Activated T-helper 1 cell treated with anti-CD3 and anti-CD28 coated beads, Interleukin-12 subunit alpha, Interleukin-12 subunit beta, Interleukin-2, Interleukin-4 antibody, amounts not matched to agents 30 ng/mL and 10 ng/mL and 1 ng/mL, durations not matched to agents 14 hours and 24 hours and 36 hours (primary cell): ENCODE results near the gene ATP2B3. TPM values are rescaled to one million over a fixed set of nuclear protein-coding genes. Genes with fewer than 3 reads are reported as not detected.

ENCODE experiments used
- DNase-seq: peaks from one replicate; pipeline ENCODE4 v3.0.0; 2021; ENCODE audit warnings: low spot score
- H3K27ac Mint-ChIP-seq: one replicate; pipeline ENCODE4 v1.8.0; 2021; ENCODE audit warnings: mild to moderate bottlenecking, mixed read lengths
- H3K27me3 Mint-ChIP-seq: one replicate; pipeline ENCODE4 v1.8.0; 2022; ENCODE audit warnings: mild to moderate bottlenecking, moderate library complexity, mixed read lengths; ENCODE audit not compliant: insufficient read depth
- H3K36me3 Mint-ChIP-seq: one replicate; pipeline ENCODE4 v1.8.0; 2021; ENCODE audit warnings: low read depth, mixed read lengths
- H3K4me1 Mint-ChIP-seq: one replicate; pipeline ENCODE4 v1.8.0; 2021; ENCODE audit warnings: low read depth, mixed read lengths
- H3K4me3 Mint-ChIP-seq: one replicate; pipeline ENCODE4 v1.8.0; 2021; ENCODE audit warnings: mild to moderate bottlenecking, moderate library complexity, mixed read lengths
- H3K9me3 Mint-ChIP-seq: one replicate; pipeline ENCODE4 v1.8.0; 2021; ENCODE audit warnings: mixed read lengths
- intact Hi-C: fragments of 100-400 bp; cut with micrococcal nuclease; formaldehyde crosslinking; loops from one replicate; pipeline ENCODE4 v1.15.1; 2024
- total RNA-seq: library from RNA; stranded (reverse); gene quantifications from 2 replicates; pipeline ENCODE4 v1.2.3, GENCODE V29; 2022

The ATP2B3 gene
- total RNA-seq, 1 donor from 2014 or later: 0.05 TPM

DNA sequence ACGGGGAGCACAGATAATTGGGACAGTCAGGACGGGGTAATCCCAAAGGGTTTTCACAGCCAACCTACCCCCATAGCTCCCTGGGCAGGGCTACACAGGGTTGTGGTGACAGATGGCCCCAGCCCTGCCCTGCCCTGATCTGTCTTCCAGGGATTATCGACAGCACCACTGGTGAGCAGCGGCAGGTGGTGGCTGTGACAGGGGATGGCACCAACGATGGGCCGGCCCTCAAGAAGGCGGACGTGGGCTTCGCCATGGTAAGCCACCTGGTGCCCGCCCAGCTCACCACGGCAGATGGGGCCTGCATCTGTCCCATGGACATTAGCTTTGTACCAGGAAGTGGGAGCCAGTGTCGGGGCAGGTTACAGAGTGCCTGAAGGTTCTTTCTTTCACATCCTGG, 39.3 kb downstream of the ATP2B3 start:
- Mint-ChIP-seq H3K36me3 (no peaks in the 10 kb centered on the region), H3K9me3 (no peaks in the 10 kb centered on the region), H3K4me3 (no peak overlapping the region), H3K27ac (no peak overlapping the region), H3K27me3 (peaks cover 1% of the 10 kb centered on the region), H3K4me1 (no peaks in the 10 kb centered on the region)
- DNase-seq: no peak
- intact Hi-C loops: no loop called here

- H3K27me3 Mint-ChIP-seq: peaks cover 1% of the 10 kb centered on the region
- H3K4me1 Mint-ChIP-seq: no peaks in the 10 kb centered on the region
- no peaks in the 10 kb centered on the region for H3K9me3 Mint-ChIP-seq
- no peak for DNase-seq
- H3K4me3 Mint-ChIP-seq: no peak overlapping the region
- H3K36me3 Mint-ChIP-seq: no peaks in the 10 kb centered on the region
- intact Hi-C loops: no loop called here
- no peak overlapping the region for H3K27ac Mint-ChIP-seq
Measured at GRCh38 chrX:153557618-153558355, 40.3 kb downstream of the ATP2B3 start.

- no peak for DNase-seq
- H3K36me3 Mint-ChIP-seq: no peaks in the 10 kb centered on the region
- peaks cover 3% of the 10 kb centered on the region for H3K27me3 Mint-ChIP-seq
- H3K9me3 Mint-ChIP-seq: no peaks in the 10 kb centered on the region
- intact Hi-C loops: no loop called here
- H3K4me3 Mint-ChIP-seq: no peak overlapping the region
- no peak overlapping the region for H3K27ac Mint-ChIP-seq
- no peaks in the 10 kb centered on the region for H3K4me1 Mint-ChIP-seq
Measured at GRCh38 chrX:153560000-153560399, 42.6 kb downstream of the ATP2B3 start.

- no peaks in the 10 kb centered on the region for H3K9me3 Mint-ChIP-seq
- no peak overlapping the region for H3K27ac Mint-ChIP-seq
- H3K36me3 Mint-ChIP-seq: no peaks in the 10 kb centered on the region
- no peak for DNase-seq
- intact Hi-C loops: no loop called here
- no peaks in the 10 kb centered on the region for H3K4me1 Mint-ChIP-seq
- peaks cover 3% of the 10 kb centered on the region for H3K27me3 Mint-ChIP-seq
- no peak overlapping the region for H3K4me3 Mint-ChIP-seq
Measured at GRCh38 chrX:153560466-153560865, 43.0 kb downstream of the ATP2B3 start.

- intact Hi-C loops: no loop called here
- H3K27ac Mint-ChIP-seq: no peak overlapping the region
- no peaks in the 10 kb centered on the region for H3K9me3 Mint-ChIP-seq
- DNase-seq: no peak
- no peaks in the 10 kb centered on the region for H3K4me1 Mint-ChIP-seq
- H3K27me3 Mint-ChIP-seq: peaks cover 3% of the 10 kb centered on the region
- no peak overlapping the region for H3K4me3 Mint-ChIP-seq
- H3K36me3 Mint-ChIP-seq: no peaks in the 10 kb centered on the region
Measured at GRCh38 chrX:153561337-153561736, 43.9 kb downstream of the ATP2B3 start.

GRCh38 chrX:153562546-153562945, 45.1 kb downstream of the ATP2B3 start:
- Mint-ChIP-seq H3K27me3 (peaks cover 7% of the 10 kb centered on the region), H3K27ac (no peak overlapping the region), H3K4me1 (no peaks in the 10 kb centered on the region), H3K4me3 (no peak overlapping the region), H3K9me3 (no peaks in the 10 kb centered on the region), H3K36me3 (no peaks in the 10 kb centered on the region)
- intact Hi-C loops: no loop called here
- no peak for DNase-seq

DNA sequence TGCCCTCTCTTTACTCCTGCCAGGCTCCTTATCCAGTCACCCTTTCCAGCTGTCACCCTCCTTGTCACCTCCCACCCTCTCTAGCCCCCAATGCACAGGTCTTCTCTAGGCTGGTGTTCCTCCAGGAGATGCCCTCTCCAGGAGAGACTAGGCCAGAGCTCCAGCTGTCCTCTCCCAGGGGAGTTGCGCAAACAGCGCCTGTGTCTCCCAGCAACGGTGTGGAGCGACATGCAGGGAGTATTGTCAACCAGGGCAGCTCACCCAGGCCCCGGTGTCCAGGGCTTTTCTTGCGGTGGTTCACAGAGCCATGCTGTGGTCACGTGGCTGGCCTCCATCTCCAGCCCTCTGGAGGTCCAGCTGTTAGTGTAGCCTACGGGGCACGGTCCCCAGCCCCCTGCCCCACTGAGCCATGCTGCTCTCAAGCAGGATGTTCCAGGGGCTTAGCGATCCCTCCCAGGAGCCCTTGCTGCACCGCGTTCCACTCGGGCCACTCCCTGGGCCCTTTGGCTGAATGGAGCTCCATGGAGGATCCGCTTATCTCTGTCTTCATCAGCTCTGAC, 46.7 kb downstream of the ATP2B3 start:
- Mint-ChIP-seq H3K9me3 (no peaks in the 10 kb centered on the region), H3K4me1 (no peaks in the 10 kb centered on the region), H3K36me3 (no peaks in the 10 kb centered on the region), H3K4me3 (no peak overlapping the region), H3K27me3 (peaks cover 7% of the 10 kb centered on the region), H3K27ac (no peak overlapping the region)
- intact Hi-C loops: no loop called here
- DNase-seq: no peak

DNA sequence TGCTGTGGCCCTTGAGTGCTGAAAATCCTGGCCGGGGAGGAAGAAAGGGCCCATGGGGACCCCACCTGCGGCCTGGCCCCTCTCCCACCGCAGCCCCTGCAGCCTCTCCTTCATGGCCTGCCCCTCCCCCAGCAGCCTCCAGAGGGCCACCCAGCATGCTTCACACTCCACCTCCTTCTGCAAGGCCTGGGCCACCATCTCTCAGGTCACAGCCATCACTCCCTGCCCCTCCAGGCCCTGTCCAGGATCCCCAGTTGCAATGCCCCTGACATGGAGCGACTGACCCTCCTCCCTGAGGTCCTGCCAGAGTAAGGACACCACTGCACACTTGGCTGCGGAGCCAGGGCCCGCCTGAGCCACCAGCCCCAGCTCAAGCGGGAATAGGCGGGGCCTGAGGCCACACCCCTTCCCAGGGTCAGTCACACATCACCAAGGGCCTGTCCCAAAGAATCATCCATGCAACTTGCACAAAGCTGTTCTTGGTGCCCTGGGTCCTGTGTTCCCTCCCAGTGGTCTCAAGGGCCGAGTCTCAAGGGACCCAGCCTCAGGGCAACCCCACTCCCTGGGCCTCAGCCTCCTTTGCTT, 48.6 kb downstream of the ATP2B3 start:
- intact Hi-C loops: no loop called here
- H3K4me1 Mint-ChIP-seq: no peaks in the 10 kb centered on the region
- no peaks in the 10 kb centered on the region for H3K36me3 Mint-ChIP-seq
- DNase-seq: no peak
- no peaks in the 10 kb centered on the region for H3K9me3 Mint-ChIP-seq
- no peak overlapping the region for H3K4me3 Mint-ChIP-seq
- peaks cover 7% of the 10 kb centered on the region for H3K27me3 Mint-ChIP-seq
- H3K27ac Mint-ChIP-seq: no peak overlapping the region

DNA sequence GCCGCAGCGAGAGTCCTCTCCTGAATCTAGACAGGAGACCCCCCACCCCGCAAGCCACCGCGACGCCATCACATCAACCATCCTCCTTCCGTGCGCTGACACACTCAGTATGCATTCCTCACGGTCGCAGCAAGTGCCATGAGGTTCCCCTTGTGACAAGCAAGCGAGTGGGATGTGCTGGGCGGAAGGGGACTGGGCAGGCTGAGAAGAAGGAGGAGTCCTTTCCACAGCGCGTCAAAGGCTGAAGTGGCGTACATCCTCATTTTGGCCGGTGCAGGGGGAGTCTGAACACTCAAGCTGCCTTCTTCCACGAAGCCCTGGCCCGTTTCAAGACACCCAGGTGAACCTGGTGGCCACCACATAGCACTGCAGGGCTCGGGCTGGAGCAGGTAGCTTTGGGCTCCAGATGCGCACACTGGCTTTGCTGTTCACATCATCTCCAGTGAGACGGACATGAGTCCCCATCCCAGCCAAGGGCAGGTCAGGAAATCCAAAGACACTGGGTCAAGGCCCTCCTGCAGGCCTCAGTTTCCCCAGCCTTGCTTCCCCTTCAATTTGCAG, 51.1 kb downstream of the ATP2B3 start:
- Mint-ChIP-seq H3K27me3 (peaks cover 7% of the 10 kb centered on the region), H3K4me1 (no peaks in the 10 kb centered on the region), H3K4me3 (no peak overlapping the region), H3K27ac (no peak overlapping the region), H3K36me3 (no peaks in the 10 kb centered on the region), H3K9me3 (no peaks in the 10 kb centered on the region)
- intact Hi-C loops: no loop called here
- no peak for DNase-seq

DNA sequence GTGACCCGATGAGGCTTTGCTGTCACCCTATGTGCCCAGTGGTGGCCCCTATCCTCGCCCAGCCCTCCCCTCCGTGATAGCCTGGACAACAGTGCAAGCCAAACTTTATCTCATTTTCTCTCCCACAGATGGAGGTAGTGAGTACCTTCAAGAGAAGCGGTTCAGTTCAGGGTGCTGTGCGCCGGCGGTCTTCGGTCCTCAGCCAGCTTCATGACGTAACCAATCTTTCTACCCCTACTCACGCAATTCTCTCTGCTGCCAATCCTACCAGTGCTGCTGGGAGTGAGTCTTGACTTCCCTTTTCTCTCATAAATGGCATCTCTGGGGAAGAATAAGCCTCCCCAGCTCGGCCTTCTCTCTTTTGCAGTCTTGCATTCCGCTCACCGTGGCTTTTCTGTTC, 52.0 kb downstream of the ATP2B3 start:
- no peak for DNase-seq
- intact Hi-C loops: no loop called here
- Mint-ChIP-seq H3K27me3 (peaks cover 4% of the 10 kb centered on the region), H3K4me3 (no peak overlapping the region), H3K27ac (no peak overlapping the region), H3K9me3 (no peaks in the 10 kb centered on the region), H3K4me1 (no peaks in the 10 kb centered on the region), H3K36me3 (no peaks in the 10 kb centered on the region)

DNA sequence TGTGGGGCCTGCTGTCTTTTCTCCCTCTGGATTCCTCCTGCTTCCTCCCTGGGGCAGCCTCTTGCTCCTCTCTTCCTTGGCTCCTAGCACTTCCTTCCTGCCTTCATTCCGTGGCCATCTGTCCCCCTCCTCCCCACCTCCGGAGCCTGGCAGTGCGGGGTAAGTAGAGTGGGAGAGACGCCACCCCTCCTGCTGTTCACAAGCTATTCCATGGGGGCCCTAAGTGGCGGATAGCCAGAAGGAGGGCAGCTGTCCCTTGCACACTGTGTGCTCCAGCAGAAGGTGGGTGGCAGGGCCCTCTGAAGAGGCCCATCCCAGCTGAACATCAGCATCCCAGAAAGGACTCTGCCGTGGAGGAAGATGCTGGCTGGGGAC, 54.1 kb downstream of the ATP2B3 start:
- no peaks in the 10 kb centered on the region for H3K4me1 Mint-ChIP-seq
- intact Hi-C loops: no loop called here

GRCh38 chrX:153572601-153573000, 55.2 kb downstream of the ATP2B3 start:
- Mint-ChIP-seq H3K4me1 (no peaks in the 10 kb centered on the region), H3K27ac (no peak overlapping the region)
- intact Hi-C loops: no loop called here

More for the DNA sequence above, 54.1 kb downstream of the ATP2B3 start:
- Mint-ChIP-seq H3K9me3 (no peaks in the 10 kb centered on the region), H3K27ac (no peak overlapping the region), H3K27me3 (peaks cover 2% of the 10 kb centered on the region), H3K4me3 (no peak overlapping the region), H3K36me3 (no peaks in the 10 kb centered on the region)
- no peak for DNase-seq

GRCh38 chrX:153573984-153574383, 56.5 kb downstream of the ATP2B3 start:
- intact Hi-C loops: no loop called here

More at GRCh38 chrX:153572601-153573000, 55.2 kb downstream of the ATP2B3 start:
- Mint-ChIP-seq H3K9me3 (no peaks in the 10 kb centered on the region), H3K36me3 (no peaks in the 10 kb centered on the region), H3K4me3 (no peak overlapping the region), H3K27me3 (no peaks in the 10 kb centered on the region)
- DNase-seq: no peak

More at GRCh38 chrX:153573984-153574383, 56.5 kb downstream of the ATP2B3 start:
- Mint-ChIP-seq H3K27me3 (no peaks in the 10 kb centered on the region), H3K4me3 (no peak overlapping the region), H3K36me3 (no peaks in the 10 kb centered on the region), H3K27ac (no peak overlapping the region), H3K4me1 (no peaks in the 10 kb centered on the region), H3K9me3 (no peaks in the 10 kb centered on the region)
- no peak for DNase-seq
